HL-60/S4 (cell line): Measurements from ENCODE around the gene ACP2.

ENCODE experiments used
- in situ Hi-C: fragments of 300-500 bp; cut with MboI; formaldehyde crosslinking; loops from 2 replicates; pipeline ENCODE4 v1.14.3; 2022; ENCODE audit warnings: low sequenced_read_pairs

The ACP2 gene

GRCh38 chr11:47269002-47269828, 20.6 kb upstream of the ACP2 start:
- in situ Hi-C loops = no loop called here

DNA sequence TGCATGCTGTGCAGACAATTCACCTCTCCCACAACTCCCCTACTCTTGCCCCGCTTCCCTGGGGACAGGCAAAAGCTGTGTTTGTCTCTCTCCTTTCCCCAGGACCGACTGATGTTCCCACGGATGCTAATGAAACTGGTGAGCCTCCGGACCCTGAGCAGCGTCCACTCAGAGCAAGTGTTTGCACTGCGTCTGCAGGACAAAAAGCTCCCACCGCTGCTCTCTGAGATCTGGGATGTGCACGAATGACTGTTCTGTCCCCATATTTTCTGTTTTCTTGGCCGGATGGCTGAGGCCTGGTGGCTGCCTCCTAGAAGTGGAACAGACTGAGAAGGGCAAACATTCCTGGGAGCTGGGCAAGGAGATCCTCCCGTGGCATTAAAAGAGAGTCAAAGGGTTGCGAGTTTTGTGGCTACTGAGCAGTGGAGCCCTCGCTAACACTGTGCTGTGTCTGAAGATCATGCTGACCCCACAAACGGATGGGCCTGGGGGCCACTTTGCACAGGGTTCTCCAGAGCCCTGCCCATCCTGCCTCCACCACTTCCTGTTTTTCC, 19.9 kb upstream of the ACP2 start:
- in situ Hi-C loops = no loop called here

DNA sequence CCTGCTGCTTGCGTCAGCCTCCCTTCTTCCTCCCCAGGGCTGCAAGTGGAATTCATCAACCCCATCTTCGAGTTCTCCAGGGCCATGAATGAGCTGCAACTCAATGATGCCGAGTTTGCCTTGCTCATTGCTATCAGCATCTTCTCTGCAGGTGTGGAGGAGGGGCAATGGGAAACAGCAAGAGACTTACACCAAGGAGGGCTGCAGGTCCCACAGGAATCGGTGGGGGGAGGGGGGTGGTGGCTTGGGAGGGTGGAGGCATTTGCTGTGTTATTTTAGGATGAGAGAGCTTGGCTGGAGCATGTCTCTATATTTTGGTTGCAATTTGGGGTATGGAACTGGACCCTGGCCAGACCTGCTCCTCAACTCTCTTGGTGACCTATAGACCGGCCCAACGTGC, 19.3 kb upstream of the ACP2 start:
- in situ Hi-C loops = no loop called here

GRCh38 chr11:47264521-47264920, 15.9 kb upstream of the ACP2 start:
- in situ Hi-C loops = no loop called here

DNA sequence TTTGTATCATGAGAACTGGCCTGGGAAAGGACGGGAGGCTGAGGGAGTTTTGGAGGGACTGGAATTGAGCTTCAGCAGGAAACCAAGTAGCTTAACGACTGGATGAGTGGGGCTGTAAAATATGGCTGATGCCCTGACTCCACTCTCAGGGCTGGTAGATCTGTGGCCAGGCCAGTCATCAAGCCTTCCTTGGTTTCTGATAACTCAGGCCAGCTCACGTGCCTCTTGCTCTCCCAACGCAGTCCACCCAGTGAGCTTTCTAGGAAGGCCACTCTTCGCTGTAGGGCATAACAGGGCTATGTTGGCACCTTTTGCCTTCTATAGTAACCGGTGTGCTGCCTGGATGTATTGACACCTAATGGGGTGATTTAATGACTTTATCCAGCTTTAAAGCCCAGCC, 15.5 kb upstream of the ACP2 start:
- in situ Hi-C loops = no loop called here

DNA sequence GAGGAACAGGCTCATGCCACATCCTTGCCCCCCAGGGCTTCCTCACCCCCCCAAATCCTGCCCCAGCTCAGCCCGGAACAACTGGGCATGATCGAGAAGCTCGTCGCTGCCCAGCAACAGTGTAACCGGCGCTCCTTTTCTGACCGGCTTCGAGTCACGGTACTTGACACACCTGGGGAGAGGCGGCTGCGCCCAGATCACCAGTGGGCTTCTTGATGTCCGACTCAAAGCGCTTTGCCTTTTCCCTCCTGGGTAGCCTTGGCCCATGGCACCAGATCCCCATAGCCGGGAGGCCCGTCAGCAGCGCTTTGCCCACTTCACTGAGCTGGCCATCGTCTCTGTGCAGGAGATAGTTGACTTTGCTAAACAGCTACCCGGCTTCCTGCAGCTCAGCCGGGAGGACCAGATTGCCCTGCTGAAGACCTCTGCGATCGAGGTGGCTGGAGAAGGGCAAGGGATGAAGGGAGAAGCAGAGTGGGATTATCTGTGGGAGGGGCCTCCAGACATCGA, 12.7 kb upstream of the ACP2 start:
- in situ Hi-C loops = no loop called here

DNA sequence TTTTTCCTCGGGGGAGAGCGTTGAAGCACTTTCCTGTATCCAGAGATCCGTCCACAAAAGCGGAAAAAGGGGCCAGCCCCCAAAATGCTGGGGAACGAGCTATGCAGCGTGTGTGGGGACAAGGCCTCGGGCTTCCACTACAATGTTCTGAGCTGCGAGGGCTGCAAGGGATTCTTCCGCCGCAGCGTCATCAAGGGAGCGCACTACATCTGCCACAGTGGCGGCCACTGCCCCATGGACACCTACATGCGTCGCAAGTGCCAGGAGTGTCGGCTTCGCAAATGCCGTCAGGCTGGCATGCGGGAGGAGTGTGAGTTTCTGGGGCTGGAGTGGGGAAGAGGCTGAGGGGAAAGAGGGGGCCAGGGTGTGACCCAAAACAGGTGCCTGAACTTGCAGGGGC, 11.8 kb upstream of the ACP2 start:
- in situ Hi-C loops = no loop called here

DNA sequence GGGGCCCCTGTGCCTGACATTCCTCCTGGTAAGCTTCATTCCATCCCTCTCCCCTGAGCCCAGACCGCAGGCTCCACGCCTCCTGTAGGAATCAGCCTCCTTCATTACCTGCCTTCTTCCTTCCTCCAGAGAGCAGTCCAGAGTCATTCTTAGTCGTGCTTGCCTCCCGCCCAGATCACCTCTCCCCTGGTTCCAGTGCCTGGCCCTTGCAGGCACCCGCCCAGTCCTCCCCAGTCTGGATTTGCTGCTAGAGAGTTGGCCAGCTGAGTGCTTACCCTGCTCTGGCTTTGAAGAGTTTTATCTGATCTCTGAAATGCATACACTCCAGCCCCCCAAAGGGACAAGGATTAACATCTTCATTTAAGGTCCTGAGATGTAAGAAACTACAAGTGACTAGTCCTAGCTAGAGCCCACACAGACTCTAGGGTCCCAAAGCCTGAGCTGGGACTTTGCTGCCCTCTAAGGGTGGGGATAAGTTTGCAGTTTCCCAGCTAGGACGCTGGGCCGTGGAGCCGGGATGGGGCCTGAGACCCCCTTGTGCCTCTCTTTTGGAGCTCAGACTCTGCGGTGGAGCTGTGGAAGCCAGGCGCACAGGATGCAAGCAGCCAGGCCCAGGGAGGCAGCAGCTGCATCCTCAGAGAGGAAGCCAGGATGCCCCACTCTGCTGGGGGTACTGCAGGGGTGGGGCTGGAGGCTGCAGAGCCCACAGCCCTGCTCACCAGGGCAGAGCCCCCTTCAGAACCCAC, 10.8 kb upstream of the ACP2 start:
- in situ Hi-C loops = no loop called here

DNA sequence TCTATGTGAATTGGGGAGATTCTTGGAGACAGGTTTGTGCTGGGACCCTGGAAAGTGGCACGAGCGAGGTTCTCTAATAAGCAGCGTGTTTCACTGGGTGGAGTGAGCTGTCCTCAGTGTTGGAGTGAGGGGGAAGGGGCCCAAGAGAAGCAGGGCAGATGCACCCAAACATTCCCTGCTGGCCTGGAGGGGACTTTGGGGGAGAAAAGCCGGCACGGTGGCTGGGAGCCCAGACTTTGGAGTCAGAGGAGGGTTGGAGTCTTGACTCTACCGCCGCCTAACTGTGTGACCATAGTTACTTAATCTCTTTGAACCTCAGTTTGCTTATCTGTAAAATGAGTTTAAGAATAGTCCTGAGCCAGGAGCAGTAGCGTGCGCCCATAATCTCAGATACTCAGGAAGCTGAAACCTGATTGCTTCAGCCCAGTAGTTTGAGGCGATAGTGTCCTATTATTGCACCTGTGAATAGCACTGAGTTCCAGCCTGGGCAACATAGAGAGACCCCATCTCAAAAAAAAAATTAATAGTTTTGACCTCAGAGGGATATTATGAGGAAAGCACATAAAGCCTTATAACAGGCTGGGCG, 9.8 kb upstream of the ACP2 start:
- in situ Hi-C loops = no loop called here

DNA sequence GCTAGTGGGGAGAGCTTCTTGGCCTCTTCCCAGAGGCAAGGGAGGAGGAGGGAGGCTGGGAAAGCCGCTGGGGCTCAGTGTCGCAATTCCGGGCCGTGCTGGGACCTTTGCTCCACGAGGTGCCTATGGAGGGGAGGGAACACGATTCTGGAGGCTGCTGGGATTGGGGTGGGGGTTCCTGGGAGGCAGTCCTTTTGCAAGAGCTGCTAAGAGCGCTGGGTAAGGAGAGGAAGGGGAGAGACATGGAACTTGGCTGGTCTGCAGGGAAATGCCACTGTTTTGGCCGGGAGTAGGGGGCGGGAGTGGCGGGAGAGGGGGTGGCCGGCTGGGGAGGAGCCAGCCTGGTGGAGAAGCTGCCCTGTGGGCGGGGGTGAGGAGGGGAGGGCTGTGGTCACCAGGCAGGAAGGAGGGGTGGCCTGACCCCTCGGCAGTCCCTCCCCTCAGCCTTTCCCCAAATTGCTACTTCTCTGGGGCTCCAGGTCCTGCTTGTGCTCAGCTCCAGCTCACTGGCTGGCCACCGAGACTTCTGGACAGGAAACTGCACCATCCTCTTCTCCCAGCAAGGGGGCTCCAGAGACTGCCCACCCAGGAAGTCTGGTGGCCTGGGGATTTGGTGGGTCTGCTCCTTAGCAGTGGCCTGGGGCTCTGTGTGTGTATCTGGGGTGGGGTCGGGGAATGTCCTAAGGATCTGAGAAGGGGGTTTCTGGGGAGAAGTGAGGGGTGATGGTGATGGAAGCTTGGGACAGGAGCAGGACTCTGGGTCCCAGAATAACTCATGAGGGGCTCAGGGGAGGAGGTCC, 9.1 kb upstream of the ACP2 start, which contains the start of gene NR1H3:
NR1H3 (plus strand) TSS at position 480 of the 800 bp plus-strand sequence. CDS start 1,221 bp downstream, outside the sequence.
- in situ Hi-C loops = no loop called here

GRCh38 chr11:47257177-47257516, 8.5 kb upstream of the ACP2 start:
- in situ Hi-C loops = no loop called here

GRCh38 chr11:47256374-47256773, 7.8 kb upstream of the ACP2 start:
- in situ Hi-C loops = no loop called here

GRCh38 chr11:47254386-47254785, 5.8 kb upstream of the ACP2 start:
- in situ Hi-C loops = no loop called here

GRCh38 chr11:47253660-47254059, 5.0 kb upstream of the ACP2 start:
- in situ Hi-C loops = no loop called here

- in situ Hi-C loops = no loop called here
Measured at GRCh38 chr11:47251751-47252150, 3.1 kb upstream of the ACP2 start.

DNA sequence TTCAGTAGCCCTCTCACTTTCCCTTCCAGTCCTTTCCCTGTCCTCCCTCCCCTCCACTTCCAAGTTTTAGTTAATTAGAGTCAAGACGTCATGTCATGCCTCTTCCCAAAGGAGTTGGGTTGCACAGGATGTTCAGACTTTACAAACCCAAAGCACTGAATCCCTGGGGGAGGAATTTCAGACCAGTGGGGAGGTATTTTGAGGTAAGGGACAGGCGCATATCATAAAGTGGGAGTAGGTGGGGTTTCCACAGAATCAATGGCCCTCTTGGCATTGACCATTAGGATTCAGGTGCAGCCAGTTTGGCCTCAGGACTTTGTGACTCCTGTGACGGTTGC, 733 bp upstream of the ACP2 start:
- in situ Hi-C loops = no loop called here

DNA sequence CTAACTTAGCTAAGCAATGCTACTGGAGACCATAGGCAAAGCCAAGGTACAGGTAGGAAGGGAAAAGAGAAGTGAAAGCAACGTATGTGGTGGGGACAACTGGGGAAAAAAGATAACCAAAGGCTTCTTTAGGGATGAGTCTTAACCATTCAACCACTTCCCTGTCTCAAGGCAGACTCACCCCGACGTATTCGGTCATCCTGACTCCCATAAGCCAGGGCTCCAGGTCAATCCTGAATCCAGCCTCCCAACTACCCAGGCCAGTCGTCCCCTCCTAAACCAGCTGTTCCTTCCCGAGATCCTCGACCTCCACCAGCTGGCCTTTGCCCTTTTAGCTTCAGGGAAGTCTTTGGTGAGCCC, 330 bp downstream of the ACP2 start:
- in situ Hi-C loops = no loop called here

DNA sequence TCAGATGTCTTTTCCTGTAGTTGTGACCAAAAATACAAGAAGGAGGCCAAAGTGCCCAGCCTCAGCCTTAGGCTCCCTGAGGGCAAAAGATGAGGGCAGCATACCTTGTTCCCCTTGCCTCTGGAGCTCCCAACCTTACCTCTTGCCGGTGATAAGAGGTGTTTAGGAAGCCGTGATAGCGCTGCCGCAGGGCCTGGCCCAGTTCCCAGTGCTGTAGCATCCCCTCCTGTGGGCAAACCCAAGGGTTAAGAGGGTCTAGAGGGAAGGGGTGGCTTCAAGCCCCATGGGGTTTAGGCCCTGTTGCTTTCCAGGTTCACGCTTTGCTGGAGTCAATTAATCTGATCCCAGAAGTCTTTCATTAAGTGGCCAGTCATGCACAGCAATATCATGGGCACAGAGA, 1.1 kb downstream of the ACP2 start:
- in situ Hi-C loops = no loop called here

- in situ Hi-C loops = no loop called here
Measured at GRCh38 chr11:47245611-47246357, 2.8 kb downstream of the ACP2 start.
